ENCODE data around the gene RAB36.

DNA sequence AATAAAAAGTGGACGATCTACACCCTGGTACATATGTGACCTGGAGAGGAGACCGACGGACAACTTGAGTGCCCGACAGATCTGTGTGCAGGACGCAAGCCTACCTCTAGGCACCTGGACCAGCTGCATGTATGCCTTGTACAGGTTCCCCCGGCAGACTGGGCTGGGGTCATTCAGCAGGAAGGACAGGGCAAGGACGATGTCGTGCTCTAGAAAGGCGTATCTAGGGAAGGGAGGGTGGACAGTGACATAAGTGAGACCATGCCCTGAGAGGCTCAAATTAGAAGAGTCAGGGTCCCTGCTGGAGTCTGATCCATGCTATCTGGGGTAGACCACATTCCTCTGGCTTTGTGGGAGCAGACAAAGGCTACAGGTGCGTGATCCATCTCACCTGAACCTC is 11.4 kb upstream of the RAB36 start:
- TF ChIP-seq EZH2 (IDR thresholded peaks at IDR 0.05; ENCODE audit: borderline replicate concordance, insufficient read depth, low read depth, low read length, poor library complexity, severe bottlenecking), result no peak
- TF ChIP-seq, protein P1, sequence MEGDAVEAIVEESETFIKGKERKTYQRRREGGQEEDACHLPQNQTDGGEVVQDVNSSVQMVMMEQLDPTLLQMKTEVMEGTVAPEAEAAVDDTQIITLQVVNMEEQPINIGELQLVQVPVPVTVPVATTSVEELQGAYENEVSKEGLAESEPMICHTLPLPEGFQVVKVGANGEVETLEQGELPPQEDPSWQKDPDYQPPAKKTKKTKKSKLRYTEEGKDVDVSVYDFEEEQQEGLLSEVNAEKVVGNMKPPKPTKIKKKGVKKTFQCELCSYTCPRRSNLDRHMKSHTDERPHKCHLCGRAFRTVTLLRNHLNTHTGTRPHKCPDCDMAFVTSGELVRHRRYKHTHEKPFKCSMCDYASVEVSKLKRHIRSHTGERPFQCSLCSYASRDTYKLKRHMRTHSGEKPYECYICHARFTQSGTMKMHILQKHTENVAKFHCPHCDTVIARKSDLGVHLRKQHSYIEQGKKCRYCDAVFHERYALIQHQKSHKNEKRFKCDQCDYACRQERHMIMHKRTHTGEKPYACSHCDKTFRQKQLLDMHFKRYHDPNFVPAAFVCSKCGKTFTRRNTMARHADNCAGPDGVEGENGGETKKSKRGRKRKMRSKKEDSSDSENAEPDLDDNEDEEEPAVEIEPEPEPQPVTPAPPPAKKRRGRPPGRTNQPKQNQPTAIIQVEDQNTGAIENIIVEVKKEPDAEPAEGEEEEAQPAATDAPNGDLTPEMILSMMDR (IDR thresholded peaks at IDR 0.05), result no peak

All from B cell (primary cell).